SK-N-SH treated with all-trans-retinoic acid at 6 μM for 48 hours (cell line): ENCODE results near the gene NCAM1.

ENCODE experiments used
- ATAC-seq: fragments of 200-7000 bp; cut with Tn5 transposase; 3 replicates; pipeline ENCODE4 v1.9.1; 2020; ENCODE audit warnings: mild to moderate bottlenecking, moderate library complexity
- ARNTL ChIP-seq: fragments of 450-650 bp; formaldehyde crosslinking; IDR thresholded peaks from 2 replicates; pipeline ENCODE4 v1.5.0; 2020; ENCODE audit warnings: low read depth, mild to moderate bottlenecking, moderate library complexity, borderline replicate concordance
- BACH2 ChIP-seq: fragments of 250-450 bp; sonication (Bioruptor Pico); IDR thresholded peaks from 2 replicates; pipeline ENCODE4 v1.9.0; 2021; ENCODE audit warnings: mild to moderate bottlenecking, borderline replicate concordance
- CREB5 ChIP-seq: fragments of 250-450 bp; sonication (Bioruptor Pico); IDR thresholded peaks from 2 replicates; pipeline ENCODE4 v1.5.1; 2020; ENCODE audit warnings: low read depth, mild to moderate bottlenecking, moderate library complexity
- CSDC2 ChIP-seq: fragments of 250-450 bp; sonication (Bioruptor Pico); IDR thresholded peaks from 2 replicates; pipeline ENCODE4 v1.5.0; 2020; ENCODE audit warnings: mild to moderate bottlenecking, moderate library complexity
- ESRRG ChIP-seq: fragments of 250-450 bp; sonication (Bioruptor Pico); IDR thresholded peaks from 2 replicates; pipeline ENCODE4 v1.6.1; 2021; ENCODE audit warnings: mild to moderate bottlenecking
- GLIS3 ChIP-seq: fragments of 250-450 bp; sonication (Bioruptor Pico); IDR thresholded peaks from 2 replicates; pipeline ENCODE4 v1.5.0; 2020; ENCODE audit warnings: mild to moderate bottlenecking, moderate library complexity
- ISL1 ChIP-seq: fragments of 250-450 bp; sonication (Bioruptor Pico); IDR thresholded peaks from 2 replicates; pipeline ENCODE4 v2.1.2; 2022; ENCODE audit warnings: mild to moderate bottlenecking, moderate library complexity
- OSR1 ChIP-seq: fragments of 250-450 bp; sonication (Bioruptor Pico); IDR thresholded peaks from 2 replicates; pipeline ENCODE4 v1.8.0; 2022; ENCODE audit warnings: moderate library complexity, mild to moderate bottlenecking, inconsistent platforms
- PATZ1 ChIP-seq: fragments of 250-450 bp; sonication (Bioruptor Pico); IDR thresholded peaks from 2 replicates; pipeline ENCODE4 v1.8.0; 2020; ENCODE audit warnings: mild to moderate bottlenecking, moderate library complexity, borderline replicate concordance
- RARB ChIP-seq: fragments of 250-450 bp; sonication (Bioruptor Pico); IDR thresholded peaks from 2 replicates; pipeline ENCODE4 v1.8.0; 2021; ENCODE audit warnings: mild to moderate bottlenecking, moderate library complexity
- SNAI2 ChIP-seq: fragments of 250-450 bp; sonication (Bioruptor Pico); IDR thresholded peaks from 2 replicates; pipeline ENCODE4 v1.5.0; 2020; ENCODE audit warnings: mild to moderate bottlenecking, moderate library complexity
- TCF4 ChIP-seq: fragments of 250-450 bp; sonication (Bioruptor Pico); IDR thresholded peaks from 2 replicates; pipeline ENCODE4 v1.8.0; 2021; ENCODE audit warnings: mild to moderate bottlenecking, moderate library complexity, borderline replicate concordance
- TOX ChIP-seq: fragments of 250-450 bp; sonication (Bioruptor Pico); IDR thresholded peaks from 2 replicates; pipeline ENCODE4 v1.8.0; 2021; ENCODE audit warnings: mild to moderate bottlenecking, moderate library complexity, borderline replicate concordance
- TSHZ2 ChIP-seq: fragments of 250-450 bp; sonication (Bioruptor Pico); IDR thresholded peaks from 2 replicates; pipeline ENCODE4 v1.5.0; 2020; ENCODE audit warnings: mild to moderate bottlenecking, moderate library complexity
- ZC3H10 ChIP-seq: fragments of 250-450 bp; sonication (Bioruptor Pico); IDR thresholded peaks from 2 replicates; pipeline ENCODE4 v1.5.1; 2021; ENCODE audit warnings: mild to moderate bottlenecking, moderate library complexity
- ZFP3 ChIP-seq: fragments of 250-450 bp; sonication (Bioruptor Pico); IDR thresholded peaks from 2 replicates; pipeline ENCODE4 v1.5.0; 2020; ENCODE audit warnings: mild to moderate bottlenecking, moderate library complexity
- ZFP30 ChIP-seq: fragments of 450-650 bp; formaldehyde crosslinking; IDR thresholded peaks from 2 replicates; pipeline ENCODE4 v1.5.0; 2022; ENCODE audit warnings: mild to moderate bottlenecking, moderate library complexity
- ZNF565 ChIP-seq: fragments of 450-650 bp; formaldehyde crosslinking; conservative IDR thresholded peaks from 2 replicates; pipeline ENCODE4 v1.5.0; 2020; ENCODE audit warnings: low read depth, mild to moderate bottlenecking, moderate library complexity
- ZNF70 ChIP-seq: fragments of 450-650 bp; formaldehyde crosslinking; IDR thresholded peaks from 2 replicates; pipeline ENCODE4 v1.5.0; 2020; ENCODE audit warnings: mild to moderate bottlenecking, moderate library complexity
- ZNF8 ChIP-seq: fragments of 450-650 bp; formaldehyde crosslinking; IDR thresholded peaks from 2 replicates; pipeline ENCODE4 v1.5.0; 2020; ENCODE audit warnings: mild to moderate bottlenecking, moderate library complexity
- TF ChIP-seq, protein P1 (sequence below): fragments of 250-450 bp; sonication (Bioruptor Pico); IDR thresholded peaks from 2 replicates; pipeline ENCODE4 v1.8.0; 2021; ENCODE audit warnings: low read depth, mild to moderate bottlenecking, moderate library complexity, borderline replicate concordance
- TF ChIP-seq, protein P2 (sequence below): fragments of 250-450 bp; sonication (Bioruptor Pico); IDR thresholded peaks from 2 replicates; pipeline ENCODE4 v1.5.1; 2021; ENCODE audit warnings: mild to moderate bottlenecking, moderate library complexity

The NCAM1 gene

GRCh38 chr11:113289431-113290187, 328.4 kb downstream of the NCAM1 start (continued):
- no peak for TF ChIP-seq CREB5
- no peak for TF ChIP-seq ZFP30 (CRISPR knock-in tag)
- no peak for TF ChIP-seq ZNF565 (CRISPR knock-in tag)
- TF ChIP-seq BACH2 (CRISPR knock-in tag), result no peak
- no peak for TF ChIP-seq ESRRG (CRISPR knock-in tag)
- no peak for TF ChIP-seq SNAI2
- TF ChIP-seq, all 23 proteins: peak for 0

GRCh38 chr11:113293936-113294335, 332.7 kb downstream of the NCAM1 start:
- TF ChIP-seq RARB (CRISPR knock-in tag) (no peak), ARNTL (CRISPR knock-in tag) (no peak), SNAI2 (no peak), TSHZ2 (CRISPR knock-in tag) (no peak), ISL1 (CRISPR knock-in tag) (no peak), ZNF565 (CRISPR knock-in tag) (no peak), CREB5 (no peak), OSR1 (CRISPR knock-in tag) (no peak), CSDC2 (CRISPR knock-in tag) (no peak), ZNF8 (CRISPR knock-in tag) (no peak)
- TF ChIP-seq, protein P1, sequence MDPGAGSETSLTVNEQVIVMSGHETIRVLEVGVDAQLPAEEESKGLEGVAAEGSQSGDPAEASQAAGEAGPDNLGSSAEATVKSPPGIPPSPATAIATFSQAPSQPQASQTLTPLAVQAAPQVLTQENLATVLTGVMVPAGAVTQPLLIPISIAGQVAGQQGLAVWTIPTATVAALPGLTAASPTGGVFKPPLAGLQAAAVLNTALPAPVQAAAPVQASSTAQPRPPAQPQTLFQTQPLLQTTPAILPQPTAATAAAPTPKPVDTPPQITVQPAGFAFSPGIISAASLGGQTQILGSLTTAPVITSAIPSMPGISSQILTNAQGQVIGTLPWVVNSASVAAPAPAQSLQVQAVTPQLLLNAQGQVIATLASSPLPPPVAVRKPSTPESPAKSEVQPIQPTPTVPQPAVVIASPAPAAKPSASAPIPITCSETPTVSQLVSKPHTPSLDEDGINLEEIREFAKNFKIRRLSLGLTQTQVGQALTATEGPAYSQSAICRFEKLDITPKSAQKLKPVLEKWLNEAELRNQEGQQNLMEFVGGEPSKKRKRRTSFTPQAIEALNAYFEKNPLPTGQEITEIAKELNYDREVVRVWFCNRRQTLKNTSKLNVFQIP, result no peak
- TF ChIP-seq, all 23 proteins: peak for 0
- ATAC-seq, result no peak

DNA sequence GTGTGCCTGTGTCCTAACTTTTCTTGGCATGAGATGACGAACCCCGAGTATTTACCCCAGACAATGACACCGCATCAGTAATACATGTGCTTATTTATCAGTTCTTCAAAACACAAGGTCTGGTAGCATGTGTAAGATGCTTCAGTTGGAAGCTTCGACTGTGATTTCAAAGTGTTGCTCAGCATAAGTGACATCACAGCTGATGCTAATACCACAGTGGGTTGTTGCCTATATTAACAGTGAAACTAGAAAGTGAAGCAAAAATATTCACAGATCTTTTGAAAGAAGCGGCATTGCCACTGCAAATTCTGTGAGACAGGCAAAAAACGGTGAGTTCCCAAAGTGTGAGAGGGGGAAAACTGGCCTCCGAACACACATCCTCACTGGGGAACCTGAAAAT, 334.8 kb downstream of the NCAM1 start:
- ATAC-seq, result no peak
- TF ChIP-seq ESRRG (CRISPR knock-in tag), result no peak
- TF ChIP-seq ZFP3 (CRISPR knock-in tag), result no peak
- TF ChIP-seq CREB5, result no peak
- TF ChIP-seq ZC3H10, result no peak
- no peak for TF ChIP-seq ZNF70 (CRISPR knock-in tag)
- no peak for TF ChIP-seq TOX (CRISPR knock-in tag)
- no peak for TF ChIP-seq SNAI2
- no peak for TF ChIP-seq OSR1 (CRISPR knock-in tag)
- no peak for TF ChIP-seq ZNF565 (CRISPR knock-in tag)
- TF ChIP-seq, protein P1, result no peak
- no peak for TF ChIP-seq RARB (CRISPR knock-in tag)
- no peak for TF ChIP-seq ZNF8 (CRISPR knock-in tag)
- no peak for TF ChIP-seq ZFP30 (CRISPR knock-in tag)
- TF ChIP-seq, protein P2, sequence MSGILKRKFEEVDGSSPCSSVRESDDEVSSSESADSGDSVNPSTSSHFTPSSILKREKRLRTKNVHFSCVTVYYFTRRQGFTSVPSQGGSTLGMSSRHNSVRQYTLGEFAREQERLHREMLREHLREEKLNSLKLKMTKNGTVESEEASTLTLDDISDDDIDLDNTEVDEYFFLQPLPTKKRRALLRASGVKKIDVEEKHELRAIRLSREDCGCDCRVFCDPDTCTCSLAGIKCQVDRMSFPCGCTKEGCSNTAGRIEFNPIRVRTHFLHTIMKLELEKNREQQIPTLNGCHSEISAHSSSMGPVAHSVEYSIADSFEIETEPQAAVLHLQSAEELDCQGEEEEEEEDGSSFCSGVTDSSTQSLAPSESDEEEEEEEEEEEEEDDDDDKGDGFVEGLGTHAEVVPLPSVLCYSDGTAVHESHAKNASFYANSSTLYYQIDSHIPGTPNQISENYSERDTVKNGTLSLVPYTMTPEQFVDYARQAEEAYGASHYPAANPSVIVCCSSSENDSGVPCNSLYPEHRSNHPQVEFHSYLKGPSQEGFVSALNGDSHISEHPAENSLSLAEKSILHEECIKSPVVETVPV (CRISPR knock-in tag), result no peak
- TF ChIP-seq ISL1 (CRISPR knock-in tag), result no peak
- no peak for TF ChIP-seq TCF4 (CRISPR knock-in tag)
- no peak for TF ChIP-seq GLIS3
- no peak for TF ChIP-seq PATZ1
